ENCODE data around the gene OSBPL6.

OSBPL6 gene

GRCh38 chr2:178193823-178194599 lies at the start of gene OSBPL6:
TSS of gene OSBPL6 (plus strand) at chr2:178194512. CDS start at chr2:178306185, 111,673 bp downstream.
- peak within 1 kb of the TSS; percentile 72 for H3K4me3 ChIP-seq (ENCODE audit: low read length)
- H3K27ac ChIP-seq (ENCODE audit: low read depth, low read length), result no peak within 1 kb of the TSS
- H3F3A ChIP-seq (ENCODE audit: control insufficient read depth, insufficient read depth), result no peaks in the 10 kb centered on the region
- peaks cover 52% of the 10 kb centered on the region for H3K27me3 ChIP-seq (ENCODE audit: control insufficient read depth, low read length)
- H4K20me1 ChIP-seq (ENCODE audit: control insufficient read depth, insufficient read depth, low read depth, low read length), result no peaks in the 10 kb centered on the region
- no peaks in the 10 kb centered on the region for H3K9me3 ChIP-seq (ENCODE audit: control insufficient read depth, insufficient read depth, low read length)
- H3K4me2 ChIP-seq (ENCODE audit: low read length), result peak within 1 kb of the TSS; percentile 80
- no peak for TF ChIP-seq EZH2phosphoT487 (IDR thresholded peaks at IDR 0.05; ENCODE audit: borderline replicate concordance, low read length)
- no peak for TF ChIP-seq CTCF (IDR thresholded peaks at IDR 0.05; ENCODE audit: low read depth, low read length, poor library complexity, severe bottlenecking)
- H3K9me2 ChIP-seq (replicated peaks; ENCODE audit: control insufficient read depth, low read length), result no peaks in the 10 kb centered on the region
- H3K4me1 ChIP-seq (ENCODE audit: control insufficient read depth, low read length), result peaks cover 4% of the 10 kb centered on the region; the same call in 1 of the 2 replicates
- no peaks in the 10 kb centered on the region for H3K79me2 ChIP-seq (ENCODE audit: control insufficient read depth, low read length)
- H3K36me3 ChIP-seq (ENCODE audit: control insufficient read depth, low read length), result no peaks in the 10 kb centered on the region

DNA sequence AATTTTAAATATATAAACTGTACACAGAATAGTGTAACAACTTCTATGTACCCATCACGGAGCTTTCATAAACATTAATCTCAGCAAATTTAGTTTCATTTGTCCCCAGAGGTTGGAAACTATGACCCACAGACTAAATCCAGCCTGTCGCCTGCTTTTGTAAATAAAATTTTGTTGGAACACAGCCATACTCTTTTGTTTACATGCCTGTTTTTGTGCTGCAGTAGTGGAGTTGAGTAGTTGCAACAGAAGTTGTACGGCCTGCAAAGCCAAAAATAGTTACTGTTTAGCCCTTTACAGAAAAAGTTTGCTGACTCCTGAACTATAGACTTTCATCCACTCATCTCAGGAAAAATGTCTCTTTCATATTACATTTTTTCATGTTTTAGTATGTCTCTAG lies 42.3 kb upstream of the OSBPL6 start:
- no peaks in the 10 kb centered on the region for H3K9me3 ChIP-seq (ENCODE audit: control insufficient read depth, insufficient read depth, low read length)
- no peak overlapping the region for H3K27ac ChIP-seq (ENCODE audit: low read depth, low read length)
- no peaks in the 10 kb centered on the region for H3K4me1 ChIP-seq (ENCODE audit: control insufficient read depth, low read length)
- H3K9me2 ChIP-seq (replicated peaks; ENCODE audit: control insufficient read depth, low read length), result no peaks in the 10 kb centered on the region
- no peaks in the 10 kb centered on the region for H3F3A ChIP-seq (ENCODE audit: control insufficient read depth, insufficient read depth)
- H3K79me2 ChIP-seq (ENCODE audit: control insufficient read depth, low read length), result no peaks in the 10 kb centered on the region
- no peaks in the 10 kb centered on the region for H3K36me3 ChIP-seq (ENCODE audit: control insufficient read depth, low read length)
- H3K27me3 ChIP-seq (ENCODE audit: control insufficient read depth, low read length), result no peaks in the 10 kb centered on the region
- no peaks in the 10 kb centered on the region for H4K20me1 ChIP-seq (ENCODE audit: control insufficient read depth, insufficient read depth, low read depth, low read length)
- H3K4me3 ChIP-seq (ENCODE audit: low read length), result no peak overlapping the region
- H3K4me2 ChIP-seq (ENCODE audit: low read length), result no peak overlapping the region
- TF ChIP-seq CTCF (IDR thresholded peaks at IDR 0.05; ENCODE audit: low read depth, low read length, poor library complexity, severe bottlenecking), result no peak
- TF ChIP-seq EZH2phosphoT487 (IDR thresholded peaks at IDR 0.05; ENCODE audit: borderline replicate concordance, low read length), result no peak

DNA sequence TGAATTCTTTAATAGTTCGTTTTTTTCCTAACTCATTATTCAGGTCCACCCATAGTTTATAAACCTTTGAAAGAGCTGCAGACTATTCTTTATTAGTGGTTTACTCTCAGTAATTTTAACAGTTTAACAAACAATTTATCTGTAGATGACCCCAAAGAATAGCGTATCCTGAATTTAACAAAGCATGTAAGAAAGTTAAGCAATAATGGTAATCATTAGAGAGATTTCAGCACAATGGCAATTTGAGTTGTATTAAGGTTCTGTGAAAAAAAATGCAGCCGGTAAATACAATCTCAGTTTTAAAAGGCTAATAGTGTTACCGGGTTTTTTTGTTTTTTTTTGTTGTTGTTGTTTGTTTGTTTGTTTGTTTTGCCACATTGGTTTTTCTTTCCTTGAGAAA lies 41.8 kb upstream of the OSBPL6 start:
- H3K4me2 ChIP-seq (ENCODE audit: low read length), result no peak overlapping the region
- no peaks in the 10 kb centered on the region for H3K9me2 ChIP-seq (replicated peaks; ENCODE audit: control insufficient read depth, low read length)
- no peaks in the 10 kb centered on the region for H4K20me1 ChIP-seq (ENCODE audit: control insufficient read depth, insufficient read depth, low read depth, low read length)
- no peaks in the 10 kb centered on the region for H3K9me3 ChIP-seq (ENCODE audit: control insufficient read depth, insufficient read depth, low read length)
- H3K4me1 ChIP-seq (ENCODE audit: control insufficient read depth, low read length), result no peaks in the 10 kb centered on the region
- TF ChIP-seq CTCF (IDR thresholded peaks at IDR 0.05; ENCODE audit: low read depth, low read length, poor library complexity, severe bottlenecking), result no peak
- no peak for TF ChIP-seq EZH2phosphoT487 (IDR thresholded peaks at IDR 0.05; ENCODE audit: borderline replicate concordance, low read length)
- no peaks in the 10 kb centered on the region for H3K27me3 ChIP-seq (ENCODE audit: control insufficient read depth, low read length)
- H3K36me3 ChIP-seq (ENCODE audit: control insufficient read depth, low read length), result no peaks in the 10 kb centered on the region
- H3K4me3 ChIP-seq (ENCODE audit: low read length), result no peak overlapping the region
- no peak overlapping the region for H3K27ac ChIP-seq (ENCODE audit: low read depth, low read length)
- H3F3A ChIP-seq (ENCODE audit: control insufficient read depth, insufficient read depth), result no peaks in the 10 kb centered on the region
- H3K79me2 ChIP-seq (ENCODE audit: control insufficient read depth, low read length), result no peaks in the 10 kb centered on the region
